ENCODE results near the gene ANKFY1.

ANKFY1 gene

GRCh38 chr17:4263282-4264215, at the start of gene ANKFY1:
ANKFY1 (minus strand) TSS chr17:4263979; CDS start chr17:4263941, 38 bp downstream.
- no peak for TF ChIP-seq CTCF (IDR thresholded peaks at IDR 0.05; ENCODE audit: low read depth, low read length, missing control alignments)
- DNase-seq (ENCODE audit: extremely low read depth, low read depth): peak; percentile 72
- peak within 1 kb of the TSS; percentile 83 for H3K4me3 ChIP-seq (replicated peaks; ENCODE audit: low read depth, low read length)

GRCh38 chr17:4310354-4311060, 46.7 kb upstream of the ANKFY1 start:
- no peak for TF ChIP-seq CTCF (IDR thresholded peaks at IDR 0.05; ENCODE audit: low read depth, low read length, missing control alignments)
- no peak overlapping the region for H3K4me3 ChIP-seq (replicated peaks; ENCODE audit: low read depth, low read length)
- DNase-seq (ENCODE audit: extremely low read depth, low read depth): no peak

GRCh38 chr17:4309897-4310296, 46.1 kb upstream of the ANKFY1 start:
- no peak overlapping the region for H3K4me3 ChIP-seq (replicated peaks; ENCODE audit: low read depth, low read length)
- TF ChIP-seq CTCF (IDR thresholded peaks at IDR 0.05; ENCODE audit: low read depth, low read length, missing control alignments): no peak
- DNase-seq (ENCODE audit: extremely low read depth, low read depth): no peak

GRCh38 chr17:4307179-4307930, 43.6 kb upstream of the ANKFY1 start:
- DNase-seq (ENCODE audit: extremely low read depth, low read depth): no peak
- no peak for TF ChIP-seq CTCF (IDR thresholded peaks at IDR 0.05; ENCODE audit: low read depth, low read length, missing control alignments)
- no peak overlapping the region for H3K4me3 ChIP-seq (replicated peaks; ENCODE audit: low read depth, low read length)

- DNase-seq (ENCODE audit: extremely low read depth, low read depth): no peak
- no peak for TF ChIP-seq CTCF (IDR thresholded peaks at IDR 0.05; ENCODE audit: low read depth, low read length, missing control alignments)
- no peak overlapping the region for H3K4me3 ChIP-seq (replicated peaks; ENCODE audit: low read depth, low read length)
Measured at GRCh38 chr17:4305224-4305623, 41.4 kb upstream of the ANKFY1 start.

- DNase-seq (ENCODE audit: extremely low read depth, low read depth): no peak
- TF ChIP-seq CTCF (IDR thresholded peaks at IDR 0.05; ENCODE audit: low read depth, low read length, missing control alignments): peak; percentile 70
- H3K4me3 ChIP-seq (replicated peaks; ENCODE audit: low read depth, low read length): no peak overlapping the region
Measured at GRCh38 chr17:4304417-4305027, 40.7 kb upstream of the ANKFY1 start.
